Activated CD8-positive, alpha-beta T cell treated with anti-CD3 and anti-CD28 coated beads for 36 hours (primary cell): ENCODE measurements around the gene CA10. TPM values are rescaled to one million over a fixed set of nuclear protein-coding genes. Genes with fewer than 3 reads are reported as not detected.

Source experiments
- ATAC-seq: fragments of 200-7000 bp; cut with Tn5 transposase; one replicate; pipeline ENCODE4 v1.10.0; 2021; ENCODE audit warnings: mild to moderate bottlenecking, moderate library complexity
- CTCF ChIA-PET: fragments of 350-600 bp; sonication (Branson Sonifier 250); formaldehyde crosslinking; loops from one replicate; lab custom pipeline; 2021; ENCODE audit warnings: antibody characterized with exemption; lab: Charles Lee
- POLR2A ChIA-PET: fragments of 350-600 bp; sonication (Branson Sonifier 250); formaldehyde crosslinking; loops from one replicate; lab custom pipeline; 2021; ENCODE audit warnings: antibody characterized with exemption; lab: Charles Lee
- DNase-seq: peaks from one replicate; pipeline ENCODE4 v3.0.0-alpha.2; 2020
- H3K27ac Mint-ChIP-seq: one replicate; pipeline ENCODE4 v1.8.0; 2021; ENCODE audit warnings: mild to moderate bottlenecking, mixed read lengths
- H3K27me3 Mint-ChIP-seq: one replicate; pipeline ENCODE4 v1.8.0; 2021; ENCODE audit warnings: mixed read lengths
- H3K36me3 Mint-ChIP-seq: one replicate; pipeline ENCODE4 v1.8.0; 2021; ENCODE audit warnings: low read depth, mixed read lengths
- H3K4me1 Mint-ChIP-seq: one replicate; pipeline ENCODE4 v1.8.0; 2021; ENCODE audit warnings: low read depth, mixed read lengths
- H3K4me3 Mint-ChIP-seq: one replicate; pipeline ENCODE4 v1.8.0; 2021; ENCODE audit warnings: mild to moderate bottlenecking, moderate library complexity, mixed read lengths
- H3K9me3 Mint-ChIP-seq: one replicate; pipeline ENCODE4 v1.8.0; 2021; ENCODE audit warnings: mixed read lengths
- CTCF ChIP-seq: fragments of 200-600 bp; IDR thresholded peaks from one replicate; pipeline ENCODE4 v1.8.0; 2022; ENCODE audit warnings: antibody characterized with exemption, mild to moderate bottlenecking
- intact Hi-C: fragments of 100-400 bp; cut with micrococcal nuclease; formaldehyde crosslinking; loops from one replicate; pipeline ENCODE4 v1.10.0; 2022
- total RNA-seq, 2 experiments: library from RNA; stranded (reverse); gene quantifications; one replicate each; pipeline ENCODE4 v1.2.3, GENCODE V29; 2021

The CA10 gene
- total RNA-seq, 2 experiments from 2014 or later, result not detected

GRCh38 chr17:51598824-51599223, 559.7 kb downstream of the CA10 start:
- CTCF ChIA-PET, result no interaction called here
- no peaks in the 10 kb centered on the region for H3K9me3 Mint-ChIP-seq
- H3K36me3 Mint-ChIP-seq, result no peaks in the 10 kb centered on the region

GRCh38 chr17:51597345-51597744, 561.2 kb downstream of the CA10 start:
- H3K4me1 Mint-ChIP-seq, result no peaks in the 10 kb centered on the region

More at GRCh38 chr17:51598824-51599223, 559.7 kb downstream of the CA10 start:
- no peak for DNase-seq
- H3K4me3 Mint-ChIP-seq, result no peak overlapping the region
- no peaks in the 10 kb centered on the region for H3K4me1 Mint-ChIP-seq
- no peak overlapping the region for H3K27ac Mint-ChIP-seq
- ATAC-seq, result no peak
- POLR2A ChIA-PET, result no interaction called here
- peaks cover 10% of the 10 kb centered on the region for H3K27me3 Mint-ChIP-seq
- intact Hi-C loops, result no loop called here
- no peak for TF ChIP-seq CTCF

GRCh38 chr17:51595826-51596398, 562.6 kb downstream of the CA10 start:
- H3K4me3 Mint-ChIP-seq, result no peak overlapping the region
- ChIA-PET CTCF (no interaction called here), POLR2A (no interaction called here)
- intact Hi-C loops, result no loop called here
- no peaks in the 10 kb centered on the region for H3K9me3 Mint-ChIP-seq
- no peak for DNase-seq
- peaks cover 9% of the 10 kb centered on the region for H3K27me3 Mint-ChIP-seq
- ATAC-seq, result no peak
- H3K27ac Mint-ChIP-seq, result no peak overlapping the region
- TF ChIP-seq CTCF, result no peak
- no peaks in the 10 kb centered on the region for H3K36me3 Mint-ChIP-seq
- no peaks in the 10 kb centered on the region for H3K4me1 Mint-ChIP-seq

More at GRCh38 chr17:51597345-51597744, 561.2 kb downstream of the CA10 start:
- no peak for TF ChIP-seq CTCF
- intact Hi-C loops, result no loop called here
- Mint-ChIP-seq H3K9me3 (no peaks in the 10 kb centered on the region), H3K4me3 (no peak overlapping the region), H3K27me3 (peaks cover 10% of the 10 kb centered on the region), H3K36me3 (no peaks in the 10 kb centered on the region), H3K27ac (no peak overlapping the region)
- CTCF ChIA-PET, result no interaction called here
- DNase-seq (no peak), ATAC-seq (no peak)
- POLR2A ChIA-PET, result no interaction called here

- DNase-seq, result no peak
- Mint-ChIP-seq H3K4me1 (no peaks in the 10 kb centered on the region), H3K4me3 (no peak overlapping the region), H3K27me3 (peaks cover 3% of the 10 kb centered on the region), H3K9me3 (peaks cover 11% of the 10 kb centered on the region), H3K36me3 (no peaks in the 10 kb centered on the region), H3K27ac (no peak overlapping the region)
- TF ChIP-seq CTCF, result no peak
- POLR2A ChIA-PET, result no interaction called here
- ATAC-seq, result no peak
- intact Hi-C loops, result no loop called here
- CTCF ChIA-PET, result interaction anchor here (1.9 kb wide), 1 partner anchor 50 kb away, joined by 6 read pairs; no protein-coding TSS in a partner anchor
These were observed 568.4 kb downstream of the CA10 start for GRCh38 chr17:51590071-51590656.

GRCh38 chr17:51588063-51588462, 570.5 kb downstream of the CA10 start:
- Mint-ChIP-seq H3K36me3 (no peaks in the 10 kb centered on the region), H3K27me3 (peaks cover 6% of the 10 kb centered on the region)
- CTCF ChIA-PET, result no interaction called here

More at GRCh38 chr17:51588063-51588462, 570.5 kb downstream of the CA10 start:
- POLR2A ChIA-PET, result no interaction called here
- no peak overlapping the region for H3K27ac Mint-ChIP-seq
- no peaks in the 10 kb centered on the region for H3K4me1 Mint-ChIP-seq
- TF ChIP-seq CTCF, result no peak
- DNase-seq (no peak), ATAC-seq (no peak)
- peaks cover 11% of the 10 kb centered on the region for H3K9me3 Mint-ChIP-seq
- no peak overlapping the region for H3K4me3 Mint-ChIP-seq
- intact Hi-C loops, result no loop called here
